Fibroblast of skin of back (primary cell): ENCODE measurements around the gene FBP2.
"Not testable (repeated sequence)": the region's sequence is repeated elsewhere in the genome, so short reads cannot be mapped to it uniquely, and the experiment has no call there.

Experiments used
- DNase-seq: peaks from one replicate; pipeline ENCODE4 v3.0.0-alpha.2; 2013

FBP2 gene

DNA sequence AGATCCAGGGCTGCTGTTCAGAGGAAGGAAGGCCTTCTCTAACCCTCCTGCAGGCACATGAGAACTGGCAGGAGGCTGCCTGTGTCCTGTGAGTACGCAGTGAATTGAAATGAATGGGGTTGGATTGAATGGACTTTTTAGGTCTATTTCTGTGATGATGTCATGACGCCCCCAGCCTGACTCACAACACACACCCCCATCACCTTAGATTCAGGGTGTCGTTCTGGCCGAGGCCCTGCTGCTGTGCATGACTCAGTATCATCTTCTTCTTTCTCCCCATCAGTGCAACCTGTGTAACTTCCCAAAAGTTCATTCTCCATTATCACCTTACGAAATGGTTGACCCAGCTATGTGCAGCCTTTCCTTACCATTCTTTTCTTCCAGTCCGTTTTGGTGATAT lies 33.4 kb downstream of the FBP2 start:
- no peak for DNase-seq

DNA sequence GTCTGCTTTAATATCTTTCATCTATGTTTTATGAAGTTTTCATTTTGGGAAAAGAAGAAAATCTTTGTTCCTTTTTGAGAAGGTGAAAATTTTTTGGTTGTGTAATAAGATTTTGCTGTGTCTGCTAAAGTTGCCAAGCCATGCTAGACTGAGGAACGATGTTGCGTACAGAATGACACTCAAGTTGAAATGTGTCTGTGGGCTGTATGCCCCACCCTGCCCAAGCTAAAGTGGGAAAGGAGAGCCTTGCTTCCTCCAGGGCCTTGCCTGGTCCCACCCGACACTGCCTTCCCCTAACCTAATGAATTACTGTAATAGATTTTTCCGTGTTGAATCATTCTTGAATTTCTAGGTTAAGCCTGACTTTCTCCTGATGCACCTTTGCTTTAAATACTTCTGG lies 36.2 kb downstream of the FBP2 start:
- no peak for DNase-seq

DNA sequence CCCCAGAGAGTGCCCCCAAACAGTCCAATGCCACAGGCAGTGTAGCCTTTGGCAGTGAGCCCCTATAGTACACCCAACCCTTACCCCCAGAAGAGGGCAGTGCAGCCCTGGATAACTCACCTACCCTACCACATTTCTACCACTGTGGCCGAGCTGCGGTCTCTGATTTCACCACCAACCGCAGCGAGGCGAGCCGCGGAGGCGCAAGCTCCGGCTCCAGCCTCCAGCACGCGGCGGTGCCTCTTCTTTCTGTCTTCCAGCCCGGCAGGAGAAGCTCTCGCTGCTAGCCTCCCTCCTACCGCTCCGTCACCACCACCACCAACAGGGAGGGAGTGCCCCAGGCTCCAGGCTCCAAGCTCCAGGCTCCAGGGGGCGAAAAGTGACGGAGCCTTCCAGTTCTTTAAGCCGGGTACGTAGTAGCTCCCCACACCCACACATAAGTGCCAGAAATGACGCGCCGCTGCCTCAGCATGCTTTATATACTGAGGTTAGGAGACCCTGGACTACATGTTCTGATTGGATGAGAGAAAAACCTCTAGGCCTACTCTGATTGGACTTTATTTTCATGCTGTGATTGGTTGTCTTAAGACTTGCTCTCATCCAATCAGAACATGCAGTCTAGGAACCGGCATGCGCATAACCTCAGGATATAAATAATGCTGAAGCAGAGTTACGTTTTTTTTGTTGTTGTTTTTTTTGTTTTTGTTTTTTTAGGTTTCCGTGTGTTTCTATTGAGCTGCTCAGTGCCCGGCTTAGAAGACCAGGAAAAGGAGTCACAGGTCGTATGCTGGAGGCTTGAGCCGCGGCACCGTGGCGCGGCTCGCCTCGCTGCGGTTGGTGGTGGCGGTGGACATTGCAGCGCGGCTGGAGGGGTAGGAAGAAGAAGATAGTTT lies 38.9 kb downstream of the FBP2 start, which contains the start of gene PCAT7:
Gene PCAT7, plus strand, starts transcription at position 645 of the 893 bp plus-strand sequence.
- DNase-seq = peak; percentile 52

DNA sequence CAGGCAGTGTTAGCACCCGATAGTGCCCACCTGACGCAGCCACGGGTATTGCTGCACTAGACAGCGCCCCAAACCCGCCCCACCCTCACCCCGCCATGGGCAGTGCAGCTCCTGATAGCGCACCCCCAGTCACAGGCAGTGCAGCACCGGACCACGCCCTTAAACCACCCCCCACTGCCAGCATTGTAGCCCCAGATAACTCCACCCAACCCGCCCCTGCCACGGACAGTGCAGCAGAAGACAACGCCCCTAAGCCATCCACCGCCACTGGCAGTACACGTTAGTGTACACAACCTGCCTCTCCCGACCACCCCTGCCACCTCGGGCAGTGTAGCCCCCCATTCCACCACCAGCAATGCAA lies 39.6 kb downstream of the FBP2 start:
- DNase-seq = no peak

DNA sequence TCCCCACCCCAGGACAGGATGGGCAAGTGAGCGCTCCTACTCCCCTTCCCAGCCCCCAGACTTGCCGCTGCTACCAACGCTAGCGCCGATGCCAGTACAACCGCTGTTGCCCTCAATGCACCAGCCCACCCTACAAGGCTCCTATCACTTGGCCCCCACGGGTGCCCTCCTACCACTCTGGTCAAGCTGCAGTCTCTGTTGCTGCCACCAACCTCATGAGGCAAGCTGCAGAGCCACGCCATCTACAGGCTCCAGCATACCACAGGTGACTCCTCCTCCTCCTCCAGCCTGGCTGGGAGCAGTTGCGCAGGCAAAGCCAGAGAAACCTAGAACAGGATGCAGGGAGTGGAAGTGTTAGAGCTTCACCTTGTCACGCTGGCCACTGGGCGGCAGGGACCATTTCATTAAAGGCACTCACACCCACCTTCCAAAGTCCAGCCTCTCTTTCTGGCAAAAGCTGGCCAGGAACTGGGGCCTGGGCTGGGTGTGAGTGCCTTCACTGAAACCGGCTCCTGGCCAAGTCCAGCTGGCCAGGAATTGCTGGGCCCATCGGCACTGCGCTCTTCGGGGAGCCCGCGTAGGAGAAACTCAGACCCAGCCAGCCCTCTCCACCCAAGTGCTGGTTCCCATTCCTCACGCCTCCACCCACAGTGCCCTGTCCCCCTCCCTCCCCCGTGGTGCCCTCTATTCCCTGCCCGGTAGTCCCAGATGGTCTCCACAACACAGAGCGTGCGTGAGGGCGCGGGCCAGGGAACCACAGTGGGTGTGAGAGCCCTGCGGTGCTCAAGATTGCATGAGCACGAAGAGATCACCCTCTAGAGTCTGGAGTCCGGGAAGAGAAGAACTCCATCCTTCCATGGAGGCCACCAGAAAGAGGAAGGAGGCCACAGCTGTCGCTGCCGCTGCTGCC lies 40.3 kb downstream of the FBP2 start:
- no peak for DNase-seq

DNA sequence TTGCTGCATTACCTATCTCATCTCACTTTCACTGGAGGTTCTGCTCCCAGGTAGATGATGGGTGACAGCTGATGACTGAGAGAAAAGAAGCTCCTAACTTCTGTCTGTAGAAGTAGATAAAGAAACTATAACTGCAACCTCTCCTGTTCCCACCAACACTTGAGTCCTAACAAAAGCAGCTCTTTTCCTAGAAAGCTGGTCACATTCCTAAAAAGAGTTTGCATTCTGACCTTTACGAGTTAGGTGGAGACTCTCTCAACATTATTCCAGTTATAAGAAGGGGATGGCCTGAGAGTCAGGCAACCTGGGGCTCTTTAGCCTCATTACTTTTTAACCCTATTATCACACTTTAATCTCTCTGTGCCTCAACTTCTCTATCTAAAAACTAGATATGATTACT lies 47.7 kb downstream of the FBP2 start:
- DNase-seq = no peak

DNA sequence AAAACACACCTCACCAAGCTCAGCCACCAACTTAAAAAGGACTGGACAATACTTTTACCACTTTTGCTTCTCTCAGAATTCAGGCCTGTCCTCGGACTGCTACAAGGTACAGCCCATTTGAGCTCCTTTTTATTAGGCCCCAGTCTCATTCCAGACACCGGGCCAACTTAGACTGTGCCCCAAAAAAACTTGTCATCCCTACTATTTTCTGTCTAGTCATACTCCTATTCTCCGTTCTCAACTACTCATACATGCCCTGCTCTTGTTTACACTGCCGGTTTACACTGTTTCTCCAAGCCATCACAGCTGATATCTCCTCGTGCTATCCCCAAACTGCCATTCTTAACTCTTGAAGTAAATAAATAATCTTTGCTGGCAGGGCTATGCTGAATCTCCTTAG lies 49.3 kb downstream of the FBP2 start:
- DNase-seq = not testable (repeated sequence)

DNA sequence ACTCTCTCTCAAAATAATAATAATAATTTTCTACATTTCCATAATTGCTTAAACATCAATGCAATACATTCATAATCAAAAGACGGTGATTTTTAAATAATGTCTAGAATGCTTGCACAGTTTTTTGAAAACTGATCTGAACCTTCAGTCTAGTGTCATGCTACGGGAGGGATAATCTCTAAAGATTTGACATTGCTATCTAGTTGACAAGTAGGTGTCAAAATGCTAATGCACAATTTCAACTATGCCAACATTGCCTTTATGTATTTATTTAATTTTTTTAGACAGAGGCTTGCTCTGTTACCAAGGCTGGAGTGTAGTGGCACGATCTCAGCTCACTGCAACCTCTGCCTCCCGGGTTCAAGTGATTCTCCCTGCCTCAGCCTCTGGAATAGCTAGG lies 54.7 kb downstream of the FBP2 start:
- no peak for DNase-seq

DNA sequence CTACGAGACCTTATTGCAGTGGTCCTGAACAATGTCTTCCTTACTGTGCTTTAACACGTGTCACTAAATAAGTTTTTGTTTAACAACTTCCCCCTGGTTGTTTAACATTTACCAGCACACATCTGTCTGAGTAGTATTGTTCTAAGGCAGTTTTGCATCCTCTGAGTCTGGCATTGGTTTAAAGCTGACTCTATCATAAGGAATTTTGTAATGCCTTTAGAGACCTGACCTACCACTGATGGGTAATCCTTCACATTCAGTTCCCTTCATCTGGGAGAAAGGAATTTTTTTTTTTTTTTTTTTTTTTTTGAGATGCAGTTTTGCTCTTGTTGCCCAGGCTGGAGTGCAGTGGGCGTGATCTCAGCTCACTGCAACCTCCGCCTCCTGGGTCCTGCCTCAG lies 58.7 kb downstream of the FBP2 start:
- DNase-seq = peak; percentile 42

DNA sequence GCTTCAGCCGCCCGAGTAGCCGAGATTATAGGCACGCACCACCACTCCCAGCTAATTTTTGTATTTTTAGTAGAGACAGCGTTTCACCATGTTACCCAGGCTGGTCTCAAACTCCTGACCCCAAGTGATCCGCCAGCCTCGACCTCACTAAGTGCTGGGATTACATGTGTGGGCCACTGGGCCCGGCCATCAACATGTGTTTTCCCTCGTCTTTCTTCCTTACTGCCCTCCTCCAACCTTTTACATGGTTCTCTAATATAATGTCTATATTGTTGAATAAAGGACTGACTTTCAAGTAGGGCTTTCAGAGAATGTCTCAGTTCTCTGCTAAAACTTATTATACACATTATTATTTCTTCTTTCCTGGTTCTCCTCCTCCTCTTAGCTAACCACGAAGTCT lies 60.0 kb downstream of the FBP2 start:
- DNase-seq = no peak

DNA sequence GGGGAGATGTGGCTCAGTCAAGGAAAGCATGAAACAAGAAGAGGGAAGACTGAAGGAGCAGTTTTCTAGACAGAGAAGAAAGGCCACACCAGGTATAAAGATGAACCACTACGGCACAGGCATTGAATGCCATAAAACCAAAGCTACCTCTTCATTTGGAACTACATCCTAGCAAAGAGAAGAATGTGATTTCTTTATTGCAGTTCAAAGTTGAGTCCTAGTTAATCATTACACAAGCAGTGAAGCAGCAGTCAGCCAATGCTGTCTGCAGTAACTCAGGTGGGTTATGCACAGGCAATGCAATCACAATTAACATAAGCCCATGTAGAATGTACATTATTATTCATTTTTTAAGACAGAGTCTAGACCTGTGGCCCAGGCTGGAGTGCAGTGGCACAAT lies 60.5 kb downstream of the FBP2 start:
- no peak for DNase-seq

DNA sequence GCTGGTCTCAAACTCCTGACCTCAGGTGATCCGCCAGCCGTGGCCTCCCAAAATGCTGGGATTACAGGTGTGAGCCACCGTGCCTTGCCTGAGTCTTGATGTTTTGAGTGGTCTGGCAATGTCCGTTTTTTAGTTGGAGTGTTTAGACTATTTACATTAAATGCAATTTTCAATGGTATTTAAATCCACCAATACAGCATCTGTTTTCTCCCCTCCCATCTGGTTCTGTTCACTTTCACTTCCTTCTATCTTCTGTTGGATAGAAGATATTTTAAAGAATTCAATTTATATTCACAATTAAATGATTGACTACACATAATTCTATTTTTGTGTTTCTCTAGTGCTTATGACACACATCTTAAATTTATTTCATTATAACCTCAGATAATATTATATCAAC lies 64.7 kb downstream of the FBP2 start:
- DNase-seq = no peak

DNA sequence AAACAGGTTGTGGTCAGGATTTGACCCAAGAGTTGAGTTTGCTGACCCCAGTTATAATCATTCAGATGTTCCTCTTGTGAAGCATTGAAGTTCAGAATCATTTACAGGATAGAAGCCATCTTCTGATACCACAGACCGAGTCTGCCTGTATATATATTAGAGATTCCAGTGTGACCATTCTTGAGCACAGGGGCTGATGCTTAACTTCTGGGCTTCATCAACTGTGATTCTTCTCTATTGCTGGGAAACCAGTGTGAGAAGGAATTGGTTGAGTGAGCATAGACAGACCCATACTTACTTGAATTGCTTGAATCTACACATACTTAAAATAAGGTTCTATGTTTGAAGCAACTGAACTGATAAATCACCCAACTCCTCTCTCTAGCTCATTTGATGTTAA lies 66.7 kb downstream of the FBP2 start:
- DNase-seq = no peak

DNA sequence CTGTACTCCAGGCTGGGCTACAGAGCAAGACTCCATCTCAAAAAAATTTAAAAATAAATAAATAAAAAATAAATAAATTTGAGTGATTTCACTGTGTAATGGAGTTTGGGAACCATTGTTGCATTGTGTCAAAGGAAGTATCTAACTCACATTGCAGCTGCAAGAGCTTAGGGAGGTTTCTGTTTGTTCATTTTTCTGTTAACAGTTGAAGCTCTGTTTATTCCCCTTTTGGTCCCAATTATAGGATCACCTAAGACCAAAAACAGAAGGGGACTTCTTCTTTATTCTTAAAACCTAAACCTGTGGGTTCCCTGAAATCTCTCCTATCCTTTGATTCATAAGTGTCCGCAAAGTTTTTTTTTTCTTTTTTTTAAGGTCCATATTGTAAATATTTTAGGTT lies 67.4 kb downstream of the FBP2 start:
- DNase-seq = no peak

DNA sequence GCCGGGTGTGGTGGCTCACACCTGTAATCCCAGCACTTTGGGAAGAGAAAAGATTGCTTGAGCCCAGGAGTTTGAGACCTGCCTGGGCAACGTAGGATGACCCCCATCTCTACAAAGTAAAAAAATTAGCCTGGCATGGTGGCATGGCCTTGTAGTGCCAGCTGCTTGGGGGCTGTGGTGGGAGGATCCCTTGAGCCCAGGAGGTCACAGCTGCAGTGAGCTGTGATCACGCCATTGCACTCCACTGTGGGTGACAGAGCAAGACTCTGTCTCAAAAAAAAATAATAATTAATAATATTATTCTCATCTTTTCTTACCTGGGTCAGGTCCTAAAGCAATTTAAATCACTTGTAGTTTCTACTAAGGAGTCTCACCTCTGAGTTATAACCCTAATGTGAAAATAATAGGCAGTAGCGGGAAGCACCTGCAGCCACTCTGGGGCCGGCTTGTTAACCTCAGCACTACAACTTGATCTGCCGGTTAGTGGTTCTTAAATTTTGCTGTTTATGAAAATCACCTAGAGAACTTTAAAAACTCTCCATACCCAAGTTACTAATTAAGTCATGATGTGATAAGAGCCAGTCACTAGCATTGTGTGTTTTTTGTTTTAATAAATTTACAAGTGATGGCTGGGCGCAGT lies 68.1 kb downstream of the FBP2 start:
- no peak for DNase-seq

DNA sequence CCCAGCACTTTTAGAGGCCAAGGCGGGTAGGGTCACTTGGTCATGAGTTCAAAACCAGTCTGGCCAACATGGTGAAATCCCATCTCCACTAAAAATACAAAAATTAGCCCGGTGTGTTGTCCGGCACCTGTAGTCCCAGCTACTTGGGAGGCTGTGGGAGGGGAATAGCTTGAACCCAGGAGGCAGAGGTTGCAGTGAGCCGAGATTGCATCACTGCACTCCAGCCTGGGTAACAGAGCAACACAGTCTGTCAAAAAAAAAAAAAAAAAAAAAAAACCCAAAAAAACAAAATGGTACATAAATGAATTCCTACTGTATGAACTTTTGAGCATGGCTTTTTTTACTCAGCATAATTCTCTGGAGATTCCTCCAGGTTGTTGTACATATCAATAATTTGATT lies 76.4 kb downstream of the FBP2 start:
- DNase-seq = no peak

DNA sequence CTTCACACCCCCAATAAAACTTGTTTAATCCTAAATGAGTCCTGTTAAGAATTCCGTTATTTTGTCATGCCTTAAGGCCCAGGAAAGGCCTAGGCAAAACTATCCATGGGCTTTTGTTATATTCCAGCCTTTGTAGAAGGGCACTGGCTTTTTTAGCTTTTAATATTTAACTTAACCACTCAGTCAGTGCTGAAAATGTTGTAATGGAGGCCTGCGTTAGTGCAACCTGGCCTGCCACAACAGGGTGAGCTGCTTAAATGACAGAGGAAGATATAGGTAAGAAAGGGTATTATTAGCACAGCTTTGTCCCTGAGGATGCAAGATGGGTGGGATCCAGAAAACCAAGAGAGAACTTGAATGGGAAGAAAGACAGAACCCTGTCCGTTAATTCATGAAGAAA lies 78.9 kb downstream of the FBP2 start:
- DNase-seq = no peak

DNA sequence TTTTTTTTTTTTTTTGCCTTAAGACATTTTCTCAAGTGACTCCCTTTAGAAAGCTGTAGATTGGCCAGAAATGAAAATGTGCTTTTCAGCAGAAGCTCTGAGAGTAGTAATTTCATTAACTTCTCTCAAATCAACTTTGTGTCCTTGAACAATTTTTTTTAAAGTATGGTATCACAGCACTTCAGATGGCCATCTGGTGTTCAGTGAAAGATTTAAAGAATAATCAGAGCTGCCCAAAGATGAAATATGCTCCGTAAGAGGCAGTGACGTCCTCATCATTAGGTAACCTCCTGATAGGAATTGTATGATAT lies 81.7 kb downstream of the FBP2 start:
- DNase-seq = no peak

DNA sequence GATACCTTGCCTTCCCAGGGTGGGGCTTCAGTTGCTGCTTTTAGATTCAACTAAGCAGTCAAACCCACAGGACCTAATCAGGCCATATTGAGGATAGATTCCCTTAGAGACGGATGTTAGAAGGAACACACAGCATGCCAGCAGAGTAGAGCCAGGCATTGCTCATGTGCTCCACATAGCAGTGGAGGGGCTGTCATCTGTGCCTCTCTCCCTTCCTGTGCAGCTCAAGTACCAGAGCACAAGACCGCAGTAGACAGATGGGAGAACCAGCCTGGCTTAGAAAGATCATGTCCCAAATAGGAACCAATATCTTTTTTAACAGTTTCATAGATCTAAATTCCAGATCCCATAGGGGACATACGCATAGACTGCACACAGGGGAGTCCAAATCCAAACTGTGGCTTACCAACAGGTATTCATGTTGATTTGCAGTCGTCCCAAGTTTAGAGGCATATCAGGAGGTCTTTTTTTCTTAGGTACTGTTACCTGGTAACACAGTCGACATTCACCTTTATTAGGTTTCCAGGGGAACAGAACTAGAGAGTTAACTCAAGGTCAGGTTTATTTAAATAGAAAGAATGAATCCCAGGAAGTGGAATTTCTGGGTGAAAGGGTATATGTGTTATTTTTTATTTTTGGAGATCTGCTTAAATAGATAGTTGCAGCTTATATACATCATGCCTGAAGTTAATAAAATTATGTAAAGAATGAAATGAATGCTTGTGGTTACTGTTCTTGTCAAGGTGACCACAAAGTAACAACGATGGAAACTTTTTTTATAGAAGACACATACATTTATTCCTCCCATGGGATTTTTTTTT lies 82.3 kb downstream of the FBP2 start:
- peak; percentile 75 for DNase-seq
